Stimulated activated CD8-positive, alpha-beta memory T cell treated with anti-CD3 and anti-CD28 coated beads, Interleukin-7, amount 100 ng/mL, for 1 hour (primary cell): ENCODE results near the gene ACSS3.
"Not testable (repeated sequence)": the region's sequence is repeated elsewhere in the genome, so short reads cannot be mapped to it uniquely, and the experiment has no call there.

Experiments
- DNase-seq, 2 donors: peaks; one replicate each; pipeline ENCODE4 v3.0.0-alpha.2; 2020; ENCODE audit warnings: low read depth in 2 of 2

The ACSS3 gene

DNA sequence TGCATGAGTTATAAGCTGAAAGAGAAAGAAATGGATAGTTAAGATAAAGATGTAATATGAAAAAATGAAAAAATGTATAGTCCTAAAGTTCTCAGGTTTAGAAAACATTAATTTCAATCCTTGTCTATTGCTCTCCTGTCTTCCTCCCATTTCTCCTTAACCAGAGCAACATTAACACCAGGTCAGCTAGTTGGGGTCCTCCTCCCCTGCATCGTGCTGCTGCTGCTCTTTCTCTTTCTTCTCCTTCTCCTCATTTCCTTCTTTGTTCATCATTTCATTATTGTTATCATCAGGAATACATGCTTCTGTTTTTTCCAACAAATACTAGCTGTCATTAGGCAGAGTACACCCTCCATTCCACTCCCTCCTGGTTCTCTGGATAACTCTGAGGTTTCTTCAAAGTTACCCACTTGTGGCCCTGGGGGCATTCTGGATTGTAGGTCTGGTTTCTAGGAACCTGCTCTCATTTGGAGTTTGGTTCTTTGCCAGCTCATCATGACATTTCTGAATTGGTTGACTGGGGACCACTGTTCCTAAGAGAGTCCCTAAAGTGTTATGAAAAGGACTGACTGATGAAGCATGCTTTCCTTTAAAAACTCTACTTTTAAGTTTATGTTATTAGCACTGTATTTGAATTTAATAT lies 17.0 kb downstream of the ACSS3 start:
- no peak for DNase-seq

DNA sequence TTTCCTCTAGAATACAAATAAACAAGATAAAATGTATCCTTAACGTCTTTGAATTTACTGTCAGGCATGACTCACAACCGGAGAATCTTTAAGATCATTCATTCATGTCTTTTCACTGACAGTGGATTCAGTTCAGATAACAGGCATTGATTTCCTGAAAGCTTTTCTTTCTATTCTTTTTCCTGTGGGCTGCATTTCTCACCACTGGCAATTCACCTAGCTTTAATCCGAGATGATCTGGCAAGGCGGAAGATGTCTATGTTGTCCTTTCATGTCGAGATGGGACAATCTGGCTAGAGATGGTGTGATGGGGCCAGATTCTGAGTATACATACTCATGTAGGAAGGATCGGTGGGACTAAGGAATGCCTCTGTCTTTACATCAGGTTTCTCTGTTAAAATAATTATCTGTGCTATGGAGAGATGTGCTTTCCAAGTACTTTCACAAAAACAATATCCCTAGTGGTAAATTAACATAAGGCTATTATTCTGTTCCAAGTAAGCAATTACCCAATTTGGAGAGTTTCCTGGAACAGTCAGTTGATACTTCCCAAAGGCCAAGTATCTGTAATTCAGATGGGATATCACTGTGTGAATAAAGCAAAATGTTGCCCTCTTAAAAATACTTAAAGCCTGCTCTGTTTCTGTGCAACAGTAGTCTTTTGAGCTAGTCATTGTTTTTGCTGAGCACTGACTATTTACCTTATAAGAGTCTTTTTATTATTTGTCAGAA lies 17.8 kb downstream of the ACSS3 start:
- DNase-seq, result no peak

DNA sequence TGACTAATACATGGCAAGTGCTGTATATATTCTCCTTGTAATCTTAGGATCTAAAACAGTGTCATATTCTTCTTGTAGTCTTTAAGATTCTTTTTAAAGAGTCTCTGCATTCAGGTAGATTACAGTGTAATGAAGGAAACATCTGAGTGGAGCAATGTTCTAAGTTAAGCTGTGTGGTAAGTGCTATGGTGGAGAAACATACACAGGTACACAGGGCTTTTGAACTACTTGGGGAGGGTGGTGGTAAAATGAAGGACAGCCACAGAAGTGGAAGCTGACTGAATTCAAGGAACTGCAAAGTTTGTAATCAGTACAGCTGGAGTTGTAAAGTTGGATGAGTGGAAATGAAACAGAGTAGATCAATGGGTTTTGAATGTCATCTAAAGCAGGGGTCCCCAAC lies 27.8 kb downstream of the ACSS3 start:
- no peak for DNase-seq

DNA sequence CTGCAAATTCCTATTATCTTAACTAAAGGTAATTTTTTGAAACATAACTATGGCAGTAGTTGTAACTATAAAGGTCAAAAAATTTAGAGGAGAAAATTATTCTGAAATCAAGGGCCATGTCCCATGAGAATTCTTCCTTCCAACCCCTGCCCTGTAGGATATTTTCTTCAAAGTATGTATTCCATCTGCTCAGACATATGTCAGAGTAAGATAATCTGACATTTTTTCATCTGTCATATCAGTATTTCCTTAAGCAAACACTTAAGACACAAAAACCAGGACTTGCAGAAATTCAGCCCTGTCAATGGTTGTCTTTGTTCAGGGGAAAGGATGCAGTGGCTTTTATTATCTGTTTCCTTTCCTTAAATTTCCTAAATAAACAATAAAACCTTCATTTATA lies 36.3 kb downstream of the ACSS3 start:
- DNase-seq, result no peak

DNA sequence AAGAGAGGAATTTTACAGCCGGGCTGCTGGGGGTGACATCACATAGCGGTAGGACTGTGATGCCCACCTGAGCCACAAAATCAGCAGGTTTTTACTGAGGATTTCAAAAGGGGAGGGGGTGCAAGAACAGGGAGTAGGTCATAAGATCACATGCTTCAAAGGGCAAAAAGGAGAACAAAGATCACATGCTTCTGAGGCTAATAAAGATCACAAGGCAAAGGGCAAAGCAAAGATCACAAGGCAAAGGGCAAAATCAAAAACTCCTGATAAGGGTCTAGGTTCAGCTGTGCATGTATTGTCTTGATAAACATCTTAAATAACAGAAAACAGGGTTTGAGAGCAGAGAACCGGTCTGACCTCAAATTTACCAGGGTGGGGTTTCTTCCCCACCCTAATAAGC lies 41.2 kb downstream of the ACSS3 start:
- DNase-seq, result not testable (repeated sequence)

DNA sequence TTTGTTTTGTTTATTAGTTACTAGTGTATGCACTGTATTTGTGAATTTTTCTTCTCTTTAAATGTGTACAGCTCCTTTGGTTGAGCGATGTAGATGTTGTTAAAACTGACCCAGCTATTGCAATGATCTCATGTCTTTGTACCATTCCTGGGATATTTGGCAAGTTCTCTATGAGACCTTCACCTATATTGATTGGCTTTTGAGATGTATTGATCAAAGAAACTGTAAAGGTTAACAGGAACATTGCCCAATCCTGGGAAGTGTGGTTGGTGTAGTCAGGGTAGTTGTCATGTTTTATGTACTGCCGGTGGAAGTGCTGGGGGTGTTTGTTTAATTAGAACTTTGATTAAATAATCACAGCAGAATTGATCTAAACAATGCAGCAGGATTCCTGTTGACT lies 43.1 kb downstream of the ACSS3 start:
- no peak for DNase-seq

DNA sequence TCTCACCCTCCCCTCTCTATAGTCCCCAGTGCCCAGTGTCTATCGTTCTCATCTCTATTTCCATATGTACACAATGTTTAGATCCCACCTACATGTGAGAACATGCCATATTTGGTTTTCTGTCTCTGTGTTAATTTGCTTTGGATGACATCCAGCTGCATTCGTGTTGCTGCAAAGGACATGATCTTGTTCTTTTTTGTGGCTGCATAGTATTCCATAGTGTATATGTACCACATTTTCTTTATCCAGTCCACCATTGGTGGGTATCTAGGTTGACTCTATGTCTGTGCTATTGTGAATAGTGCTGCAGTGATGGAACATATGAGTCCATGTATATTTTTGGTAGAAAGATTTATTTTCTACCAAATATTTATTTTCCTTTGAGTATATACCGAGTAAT lies 45.7 kb downstream of the ACSS3 start:
- DNase-seq, result no peak

DNA sequence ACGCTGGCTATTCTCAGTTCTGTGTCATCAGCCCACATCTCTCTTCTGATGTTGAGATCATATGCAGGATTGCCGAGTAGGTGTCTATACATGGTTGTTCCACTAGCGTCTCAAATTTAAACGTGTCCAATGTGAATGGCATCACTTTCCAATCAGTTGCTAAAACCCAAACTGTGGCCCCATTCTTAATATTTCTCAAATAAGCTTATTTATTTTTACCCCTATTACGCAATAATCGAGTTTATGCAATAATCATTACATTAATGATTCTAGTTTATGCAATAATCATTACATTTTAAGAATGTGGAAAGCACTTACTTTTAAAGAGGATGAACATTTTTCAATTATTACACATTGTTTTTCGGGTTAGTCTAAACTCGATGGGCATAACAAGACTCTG lies 47.8 kb downstream of the ACSS3 start:
- no peak for DNase-seq

DNA sequence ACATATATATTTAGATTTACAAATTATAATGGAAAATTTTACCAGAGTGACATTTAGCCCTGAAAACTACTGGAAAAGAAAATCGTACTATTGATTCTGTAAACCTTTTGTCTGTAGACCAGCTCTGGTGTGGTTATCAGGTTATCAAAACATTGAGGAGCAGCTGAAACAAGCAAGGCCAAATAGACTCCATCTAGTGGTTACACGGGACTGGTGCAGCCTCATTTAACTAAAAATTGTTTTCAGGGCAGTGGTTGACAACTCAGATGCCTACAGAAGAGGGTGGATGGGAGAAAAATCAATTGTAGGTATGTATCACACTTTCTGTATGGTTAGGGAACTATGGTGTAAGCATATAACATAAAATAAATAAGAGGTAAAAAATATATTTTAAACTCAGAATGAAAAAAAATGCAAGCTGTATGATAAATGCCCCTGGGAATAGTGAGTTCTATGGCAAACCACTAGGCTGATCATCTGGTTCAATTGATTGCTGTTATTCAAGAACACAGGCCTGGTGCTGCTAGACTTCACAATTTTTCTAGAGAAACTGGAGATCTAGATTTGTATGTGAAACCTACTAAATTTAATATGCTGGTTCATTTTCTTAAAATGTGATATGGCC lies 51.2 kb downstream of the ACSS3 start:
- no peak for DNase-seq

DNA sequence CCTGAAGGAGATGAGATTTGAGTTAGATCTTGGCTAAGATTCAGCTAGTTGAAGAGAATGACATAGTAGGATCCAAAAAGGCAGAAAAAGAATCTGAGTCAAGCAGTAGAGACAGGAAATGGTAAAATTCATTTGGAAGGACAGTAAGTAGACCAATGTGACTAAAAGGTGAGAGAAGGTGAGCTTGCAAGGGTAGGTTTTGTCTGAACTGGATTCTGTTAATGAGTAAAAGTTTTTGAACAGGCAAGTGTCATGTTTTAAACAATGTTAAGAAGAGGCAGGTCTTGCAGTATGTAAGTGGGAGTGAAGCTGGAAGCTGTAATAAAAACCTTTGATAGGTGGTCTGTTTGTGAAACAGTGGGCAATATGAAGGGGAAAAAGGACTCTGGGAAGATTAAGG lies 58.6 kb downstream of the ACSS3 start:
- no peak for DNase-seq

DNA sequence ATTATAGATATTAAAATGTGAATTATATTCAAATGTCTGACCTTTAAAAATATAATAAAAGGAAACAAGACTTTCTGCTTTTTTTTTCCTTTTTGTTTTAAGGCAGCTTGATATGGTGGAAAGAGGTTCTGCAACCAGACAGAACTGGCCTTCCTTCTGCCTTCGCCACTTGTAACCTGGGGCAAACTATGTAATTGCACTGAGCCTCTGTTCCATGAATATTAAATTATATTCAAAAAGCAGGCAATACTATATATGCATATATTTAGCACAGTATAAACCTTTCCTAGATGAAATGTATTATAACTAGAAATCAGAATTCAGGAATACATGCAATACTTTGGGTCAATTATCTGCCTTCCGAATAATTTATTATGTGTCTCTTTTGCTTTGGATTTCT lies 59.9 kb downstream of the ACSS3 start:
- DNase-seq, result no peak

DNA sequence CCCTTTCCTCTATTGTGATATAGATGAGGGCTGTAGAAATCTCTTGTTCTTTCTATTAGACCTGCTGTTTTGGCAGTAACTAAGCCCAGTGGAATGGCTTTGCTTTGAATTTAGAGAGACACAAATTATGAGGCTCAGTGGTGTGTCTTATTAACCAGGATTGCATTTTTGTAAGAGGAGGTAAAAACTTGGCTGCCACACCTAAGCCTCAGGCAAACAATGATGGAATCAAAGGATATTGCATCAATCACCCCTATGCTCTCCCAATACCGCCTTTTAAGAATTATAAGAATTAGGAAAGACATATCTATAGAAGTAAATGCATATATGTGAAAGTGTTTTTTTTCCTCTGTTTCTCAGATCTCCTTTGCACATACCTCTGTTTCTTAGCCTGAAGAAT lies 63.3 kb downstream of the ACSS3 start:
- DNase-seq, result no peak

DNA sequence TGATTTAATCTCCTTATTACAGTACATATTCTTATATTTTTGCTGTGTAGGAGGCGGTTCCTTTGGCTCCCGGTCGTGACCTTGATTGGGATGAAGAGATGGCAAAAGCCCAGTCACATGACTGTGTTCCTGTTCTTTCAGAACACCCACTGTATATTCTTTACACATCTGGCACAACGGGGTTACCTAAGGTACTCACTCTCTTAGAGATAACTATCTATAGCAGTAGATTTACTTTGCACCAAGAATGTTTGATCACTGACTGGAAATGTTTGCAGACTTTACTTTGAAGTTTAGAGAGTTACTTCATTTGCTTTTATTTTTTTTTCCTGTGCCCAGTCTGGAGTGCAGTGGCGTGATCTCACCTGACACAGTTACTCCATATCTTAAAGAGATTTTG lies 65.2 kb downstream of the ACSS3 start:
- no peak for DNase-seq

DNA sequence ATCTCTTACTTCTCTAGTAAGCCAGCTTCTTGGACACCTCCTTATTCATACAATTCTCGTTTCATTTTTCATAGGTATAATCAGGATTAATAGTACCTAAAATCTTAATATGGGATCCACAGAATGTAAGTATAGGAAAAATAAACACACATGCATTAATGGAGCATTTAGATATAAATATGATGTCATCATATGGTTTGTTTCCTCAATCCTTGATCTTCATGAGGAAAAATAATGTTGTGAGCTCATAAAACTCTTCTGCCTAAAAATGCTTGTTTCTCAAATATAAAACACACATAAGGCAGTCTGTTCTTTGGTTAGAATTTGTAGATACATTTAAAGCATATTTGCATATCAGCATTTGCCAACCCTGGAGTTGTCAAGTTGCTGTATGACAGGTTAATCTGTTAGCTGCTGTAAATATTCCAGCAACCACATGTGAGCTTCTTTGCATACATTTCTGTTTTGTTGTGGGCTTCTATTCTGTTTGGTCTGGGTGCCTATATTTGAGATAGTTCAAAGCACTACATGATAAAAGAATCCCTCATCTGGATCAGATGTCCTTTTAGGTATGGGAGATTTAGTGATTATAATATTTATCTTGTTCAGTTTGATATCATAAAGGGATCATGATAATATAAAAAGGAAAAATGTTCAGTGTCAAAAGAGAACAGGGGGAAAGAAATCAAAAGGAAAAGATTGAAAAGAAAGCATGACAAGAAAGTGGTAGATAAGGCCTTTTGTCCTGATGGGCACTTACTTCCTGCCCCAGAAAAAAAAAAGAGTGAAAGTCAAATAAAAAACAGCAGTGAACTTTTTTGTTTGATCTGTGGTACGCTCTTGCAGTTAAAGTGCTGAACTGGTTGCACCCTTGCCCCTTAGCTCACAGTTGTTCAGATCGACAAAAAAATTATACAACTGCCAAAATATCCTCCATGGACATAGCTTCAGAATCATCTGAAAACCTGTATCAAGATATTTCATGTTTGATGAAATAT lies 68.6 kb downstream of the ACSS3 start:
- DNase-seq, result no peak

DNA sequence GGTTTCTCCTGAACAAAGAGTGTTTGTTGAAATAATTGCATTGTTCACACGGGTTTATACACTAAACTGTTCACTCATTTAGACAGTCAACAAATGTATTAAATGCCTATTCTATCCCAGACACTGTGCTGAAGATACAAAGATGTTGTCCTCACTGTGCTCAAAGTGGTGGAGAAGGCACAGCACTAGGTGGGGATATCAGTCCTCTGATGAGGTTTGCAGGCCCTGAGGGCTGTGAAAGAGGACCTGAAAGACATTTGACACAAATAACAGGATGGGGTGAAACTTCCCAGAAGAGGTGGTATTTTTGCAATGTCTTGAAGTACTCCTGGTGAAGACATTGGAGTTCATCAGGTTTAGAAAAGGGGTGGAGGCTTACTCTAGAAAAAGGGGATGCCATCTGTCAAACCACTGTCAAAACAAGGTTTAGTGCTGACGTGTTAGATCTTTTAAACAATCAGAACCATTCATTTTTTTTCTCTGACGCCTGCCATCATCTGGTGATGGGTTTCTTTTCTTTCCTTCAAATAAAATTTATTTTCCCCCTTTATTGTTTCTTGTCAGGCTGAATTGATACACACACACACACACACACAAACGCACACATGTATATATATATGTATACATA lies 69.5 kb downstream of the ACSS3 start:
- no peak for DNase-seq

DNA sequence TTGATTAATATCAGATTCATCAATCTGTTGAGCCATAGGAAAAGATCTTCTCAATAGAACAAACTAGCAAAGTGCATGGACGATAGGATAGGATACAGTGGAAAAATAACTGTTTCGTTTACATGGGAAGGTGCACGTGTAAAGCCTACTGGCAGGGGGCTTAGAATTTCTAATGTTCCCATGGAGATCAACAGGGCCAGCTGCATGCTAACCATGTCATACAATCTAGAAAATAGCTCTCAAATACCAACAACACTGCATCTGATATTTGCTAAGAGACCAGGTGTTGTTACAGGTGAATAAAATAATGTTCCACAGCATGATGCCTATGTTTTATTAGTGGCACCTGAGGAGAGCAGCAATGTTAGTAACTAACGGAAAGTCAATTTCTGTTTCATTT lies 72.5 kb downstream of the ACSS3 start:
- DNase-seq, result no peak

DNA sequence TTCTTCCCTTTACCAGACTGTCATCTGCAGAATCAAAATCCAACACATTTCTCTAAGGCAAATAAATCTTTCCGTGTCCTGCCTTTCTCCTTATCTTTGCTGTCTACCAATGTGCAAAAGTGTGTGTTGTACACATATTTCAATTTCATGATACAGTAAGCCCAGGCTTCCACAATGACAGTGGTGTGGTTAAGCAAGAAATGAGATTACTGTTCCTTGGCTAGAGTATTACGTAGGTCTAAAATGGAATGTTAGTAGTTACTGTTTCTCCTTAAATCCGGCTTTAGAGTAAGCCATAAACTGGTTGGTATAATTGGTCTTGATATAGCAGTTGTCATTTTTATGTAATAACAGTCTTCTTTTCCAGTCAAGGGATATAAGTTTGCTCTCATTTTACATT lies 82.0 kb downstream of the ACSS3 start:
- no peak for DNase-seq

DNA sequence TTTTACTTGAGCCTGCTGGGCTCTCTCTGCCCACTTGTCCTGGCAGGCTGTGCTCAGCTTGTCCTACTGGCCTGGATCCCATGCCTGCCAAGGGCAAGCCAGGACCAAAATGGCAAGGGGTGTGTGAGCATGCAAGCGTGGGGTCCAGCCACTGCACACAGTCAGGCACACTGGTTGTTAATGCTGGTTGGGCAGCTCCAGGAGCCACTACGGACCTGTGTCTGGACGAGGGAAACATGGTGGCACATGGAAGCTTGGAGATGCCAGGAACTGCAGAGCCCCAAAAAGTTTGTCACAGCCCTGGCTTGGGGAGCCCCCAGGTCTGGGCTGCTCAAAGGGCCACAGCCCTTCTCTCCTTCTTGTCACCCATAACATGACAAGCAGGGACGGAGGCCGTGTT lies 83.8 kb downstream of the ACSS3 start:
- no peak for DNase-seq

DNA sequence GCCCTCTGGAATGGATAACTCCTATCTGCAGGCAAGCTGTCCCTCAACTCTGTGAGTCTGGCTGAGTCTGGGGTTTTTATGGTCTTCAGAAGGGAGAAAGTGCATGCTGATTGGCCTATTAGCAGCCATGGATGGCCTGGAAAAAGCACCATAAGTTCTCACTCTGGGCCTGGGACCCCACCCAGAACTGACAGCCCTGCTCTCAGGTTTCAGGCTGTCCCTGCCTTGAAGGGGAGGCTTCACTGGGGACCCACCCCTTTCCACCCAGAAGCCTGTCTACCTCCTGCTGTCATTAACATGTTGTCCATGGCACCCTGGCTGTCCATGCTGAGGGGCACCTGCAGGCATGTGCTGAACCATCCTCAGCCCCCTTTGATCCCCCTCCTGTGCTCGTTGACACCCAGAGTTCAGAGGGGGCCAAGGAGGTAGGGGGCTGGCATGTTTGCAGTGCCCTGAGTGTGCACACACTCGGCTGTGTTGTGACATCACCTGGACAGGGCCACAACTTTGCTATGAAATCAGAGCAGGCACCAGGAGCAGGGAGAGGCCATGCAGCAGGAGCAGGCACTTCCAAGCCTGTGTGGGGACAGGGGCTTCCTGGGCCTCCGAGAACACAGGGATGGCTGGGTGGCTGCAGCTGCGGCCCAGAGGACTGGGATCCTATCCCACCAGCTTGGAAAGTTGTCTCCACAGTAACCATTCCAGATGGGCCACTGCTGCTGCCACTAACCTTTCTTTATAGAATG lies 84.7 kb downstream of the ACSS3 start:
- DNase-seq, result no peak

DNA sequence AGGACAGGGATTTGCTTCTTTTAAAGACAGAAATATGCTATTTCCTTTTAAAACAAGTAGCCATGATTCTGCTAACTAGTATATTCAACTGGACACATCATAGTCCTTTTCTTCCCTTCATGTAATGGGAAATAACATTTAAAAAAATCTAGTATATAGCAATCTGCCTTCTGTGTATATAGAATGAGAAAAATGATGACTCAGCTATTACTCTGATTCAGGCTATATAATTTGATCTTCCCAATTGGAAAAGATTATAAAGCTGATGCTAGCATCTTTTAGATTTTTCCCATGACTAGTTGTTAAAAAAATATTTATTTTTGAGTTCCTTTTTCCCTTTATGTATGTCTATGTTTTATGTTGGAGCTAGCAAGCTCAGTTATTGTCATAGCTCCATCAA lies 86.9 kb downstream of the ACSS3 start:
- DNase-seq, result no peak

DNA sequence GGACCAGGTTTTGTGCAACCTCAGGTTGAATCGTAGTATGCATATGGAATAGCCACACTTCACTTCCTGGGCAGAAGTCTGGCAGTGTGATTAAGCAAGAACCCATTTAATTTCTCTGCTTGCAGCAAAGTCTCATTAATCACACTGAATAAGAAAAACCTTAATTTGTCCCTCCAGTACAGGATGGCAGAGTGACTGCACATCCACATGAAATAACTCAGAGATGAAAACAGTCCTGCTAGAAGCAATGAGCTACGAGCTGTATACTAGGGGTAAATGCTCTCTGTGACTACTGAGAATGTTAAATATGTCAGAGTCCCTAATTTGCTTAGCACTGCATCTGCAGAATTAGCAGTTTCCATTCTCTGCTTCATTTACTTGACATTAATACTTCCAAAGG lies 88.9 kb downstream of the ACSS3 start:
- DNase-seq, result no peak
